HG02678 (cell line): ENCODE results near the gene HBM.
"Not testable (repeated sequence)": the region's sequence is repeated elsewhere in the genome, so short reads cannot be mapped to it uniquely, and the experiment has no call there.

Experiments used
- ATAC-seq: cut with Tn5 transposase; IDR thresholded peaks from one replicate; pipeline ENCODE4 v1.9.1; 2021; ENCODE audit warnings: mild to moderate bottlenecking, moderate library complexity; ENCODE audit not compliant: unreplicated experiment

HBM gene, protein sequence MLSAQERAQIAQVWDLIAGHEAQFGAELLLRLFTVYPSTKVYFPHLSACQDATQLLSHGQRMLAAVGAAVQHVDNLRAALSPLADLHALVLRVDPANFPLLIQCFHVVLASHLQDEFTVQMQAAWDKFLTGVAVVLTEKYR

DNA sequence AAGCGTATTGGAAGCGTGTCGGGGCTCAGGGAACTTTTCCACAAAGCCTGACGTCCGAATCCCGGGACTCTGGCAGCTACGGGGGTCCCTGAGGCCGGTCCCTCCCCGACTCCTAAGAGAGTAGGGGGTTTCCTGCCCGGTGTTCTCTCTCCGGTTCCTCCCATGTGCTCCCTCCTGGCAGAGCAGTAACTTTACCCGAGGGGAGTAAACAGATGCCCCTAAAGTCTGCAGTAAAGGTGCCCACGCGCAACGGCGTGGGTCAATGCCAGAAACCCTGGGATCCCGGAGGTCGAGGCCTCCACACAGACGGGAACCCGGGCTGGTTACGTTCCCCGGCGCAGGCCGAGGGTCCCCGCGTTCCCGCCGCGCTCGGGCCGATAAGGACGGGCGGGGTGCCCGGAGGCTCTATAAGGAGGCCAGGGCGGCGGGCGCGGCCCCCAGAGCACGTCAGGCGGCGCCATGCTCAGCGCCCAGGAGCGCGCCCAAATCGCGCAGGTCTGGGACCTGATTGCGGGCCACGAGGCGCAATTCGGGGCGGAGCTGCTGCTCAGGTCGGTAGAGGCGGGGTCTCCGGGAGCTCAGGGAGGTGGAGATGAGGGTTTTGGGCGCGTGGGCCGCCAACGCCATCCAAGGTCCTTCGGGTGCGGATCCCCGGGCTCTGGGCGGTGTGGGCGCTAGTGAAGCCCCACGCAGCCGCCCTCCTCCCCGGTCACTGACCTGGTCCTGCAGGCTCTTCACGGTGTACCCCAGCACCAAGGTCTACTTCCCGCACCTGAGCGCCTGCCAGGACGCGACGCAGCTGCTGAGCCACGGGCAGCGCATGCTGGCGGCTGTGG, at the start of gene HBM:
TSS of gene HBM (plus strand) at position 440 of the 836 bp plus-strand sequence. CDS start at position 460, 20 bp downstream.
- no peak for ATAC-seq

DNA sequence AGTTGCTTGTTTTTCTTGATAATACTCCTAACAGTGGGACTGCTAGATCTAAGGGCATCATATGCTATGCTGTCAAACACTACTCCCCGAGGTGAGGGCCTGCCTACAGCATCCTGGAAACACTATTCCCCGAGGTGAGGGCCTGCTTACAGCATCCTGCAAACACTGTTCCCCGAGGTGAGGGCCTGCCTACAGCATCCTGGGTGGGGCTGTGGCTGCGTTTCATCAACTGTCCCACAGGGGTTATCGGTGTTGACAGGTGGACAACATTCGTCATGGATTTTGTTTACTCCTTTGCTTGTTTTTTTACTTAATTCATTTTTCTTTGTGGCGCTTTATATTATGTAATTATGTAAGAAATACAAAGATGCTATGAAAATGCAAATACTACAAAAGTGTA, 49.8 kb upstream of the HBM start:
- no peak for ATAC-seq

DNA sequence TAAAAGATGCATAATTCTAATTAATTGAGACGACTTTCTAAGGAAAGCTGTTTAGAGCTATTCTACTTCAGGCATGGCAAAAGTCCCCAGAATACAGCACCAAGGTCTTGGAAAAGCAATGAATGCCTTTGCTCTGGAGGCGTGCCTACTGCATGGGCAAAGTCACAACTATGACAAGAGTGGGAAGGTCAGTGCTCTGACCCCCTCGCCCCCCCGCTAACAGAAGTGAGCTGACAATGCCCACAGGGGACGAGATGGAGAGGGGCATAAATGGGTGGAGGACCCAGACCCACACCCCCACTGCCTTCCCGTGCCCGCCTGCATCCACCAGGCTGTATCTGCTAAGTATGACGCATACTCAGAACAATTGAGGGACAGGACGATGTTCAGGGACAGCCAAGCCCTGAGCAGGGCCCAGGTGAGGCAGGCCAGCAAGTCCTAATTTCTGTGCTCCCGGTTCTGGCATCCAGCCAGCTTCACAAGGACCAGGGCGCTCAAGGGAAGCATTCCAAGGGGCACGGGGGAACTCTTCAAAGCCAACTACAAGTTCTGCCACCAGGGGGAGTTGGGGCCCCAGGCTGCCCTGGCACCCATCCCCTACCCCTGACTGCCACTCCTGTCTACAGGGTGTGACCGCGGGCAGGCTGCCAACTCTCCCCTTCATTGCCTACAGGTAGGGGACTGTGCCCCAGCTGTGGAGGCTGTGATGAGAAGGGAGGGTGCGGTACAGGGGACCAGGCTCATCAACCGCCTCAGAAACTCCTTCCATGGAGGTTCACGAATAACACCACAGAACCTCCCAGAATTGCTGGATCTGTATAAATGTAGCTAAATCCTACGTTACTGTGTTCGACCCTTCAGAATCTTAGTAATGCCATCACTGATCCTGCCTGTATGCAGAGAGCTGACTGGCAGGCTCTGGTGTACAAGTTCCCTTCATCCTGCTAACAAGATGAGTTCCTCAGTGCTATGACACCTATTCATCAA, 48.1 kb upstream of the HBM start:
- ATAC-seq = no peak

DNA sequence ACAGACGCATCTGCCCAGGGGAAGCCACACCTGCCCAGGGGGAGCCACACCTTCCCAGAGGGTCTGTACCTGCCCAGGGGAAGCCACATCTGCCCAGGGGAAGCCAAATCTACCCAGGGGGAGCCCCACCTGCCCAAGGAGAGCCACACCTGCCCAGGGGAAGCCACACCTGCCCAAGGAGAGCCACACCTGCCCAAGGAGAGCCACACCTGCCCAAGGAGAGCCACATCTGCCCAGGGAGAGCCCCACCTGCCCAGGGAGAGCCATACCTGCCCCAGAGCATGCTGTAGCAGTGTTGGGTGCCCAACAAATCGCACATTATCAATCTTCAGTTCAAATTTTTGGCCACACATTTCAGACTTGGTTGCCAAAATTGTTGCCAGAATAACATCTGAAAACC, 46.9 kb upstream of the HBM start:
- ATAC-seq = no peak

DNA sequence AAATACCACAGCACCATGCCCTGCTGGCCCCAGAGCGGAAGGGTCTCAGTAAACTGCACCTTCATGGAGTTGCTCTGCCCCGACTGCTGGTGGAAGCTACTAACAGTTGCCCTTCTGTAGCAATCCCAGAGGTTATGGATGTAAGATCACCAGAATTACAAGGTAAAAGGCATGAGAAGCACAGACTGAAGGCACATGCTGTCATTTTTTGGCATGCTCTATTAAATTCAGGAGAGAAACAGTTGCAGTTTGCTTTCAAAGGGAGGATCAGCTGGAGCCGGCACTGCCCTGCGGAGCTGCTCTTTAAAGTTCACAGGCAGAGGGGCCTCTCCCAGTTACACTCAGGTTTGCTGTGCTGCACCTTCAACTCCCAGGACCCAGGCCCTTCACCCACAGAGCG, 46.5 kb upstream of the HBM start:
- no peak for ATAC-seq

DNA sequence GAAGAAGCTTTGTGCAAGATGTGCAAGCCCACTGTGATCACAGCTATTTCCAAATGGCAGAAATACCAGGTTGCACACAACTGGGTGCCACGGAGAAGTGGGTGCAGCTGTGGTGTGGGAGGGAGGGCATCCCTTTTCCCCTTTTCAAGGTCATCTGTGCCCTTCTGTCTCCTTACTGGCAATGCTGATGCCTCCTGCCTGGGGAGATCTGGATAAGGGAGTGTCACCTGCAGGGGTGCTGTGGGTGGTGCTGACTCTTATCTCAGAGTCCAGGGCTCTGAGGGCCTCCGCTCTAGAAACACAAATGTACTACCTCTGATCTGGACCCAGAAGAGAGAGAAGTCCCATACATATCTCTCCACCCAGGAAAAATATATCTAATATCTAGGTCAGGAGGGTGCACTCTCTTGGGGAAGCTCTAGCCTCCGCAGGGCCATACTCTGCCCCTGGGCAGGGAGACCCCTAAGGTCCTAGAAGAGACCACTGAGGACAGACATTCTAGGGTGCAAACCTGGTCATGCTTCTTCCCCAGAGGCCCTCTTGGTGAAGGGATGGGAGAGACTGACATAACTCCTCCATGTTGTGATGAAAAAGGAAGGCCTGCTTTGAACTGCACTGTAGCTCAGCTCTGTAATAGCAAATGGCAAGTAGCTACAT, 45.8 kb upstream of the HBM start:
- no peak for ATAC-seq

DNA sequence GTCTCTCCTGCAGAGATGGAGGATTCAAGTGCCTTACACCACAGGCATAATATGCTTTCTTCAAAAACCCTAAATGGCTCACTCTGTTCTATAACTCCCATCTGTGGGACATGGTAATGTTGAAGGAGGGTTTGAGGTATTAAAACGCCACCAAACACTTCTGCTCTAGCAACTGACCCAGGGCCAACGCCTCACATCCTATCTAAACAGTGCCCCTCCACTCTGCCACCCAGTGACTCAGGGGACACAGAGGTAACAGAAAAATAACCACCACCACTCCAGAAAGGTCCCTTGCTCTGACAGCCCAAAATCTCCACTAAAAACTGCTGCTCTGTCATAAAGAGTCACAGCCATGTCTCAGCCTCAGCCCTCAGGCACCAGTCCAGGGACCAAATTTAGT, 45.0 kb upstream of the HBM start:
- no peak for ATAC-seq

DNA sequence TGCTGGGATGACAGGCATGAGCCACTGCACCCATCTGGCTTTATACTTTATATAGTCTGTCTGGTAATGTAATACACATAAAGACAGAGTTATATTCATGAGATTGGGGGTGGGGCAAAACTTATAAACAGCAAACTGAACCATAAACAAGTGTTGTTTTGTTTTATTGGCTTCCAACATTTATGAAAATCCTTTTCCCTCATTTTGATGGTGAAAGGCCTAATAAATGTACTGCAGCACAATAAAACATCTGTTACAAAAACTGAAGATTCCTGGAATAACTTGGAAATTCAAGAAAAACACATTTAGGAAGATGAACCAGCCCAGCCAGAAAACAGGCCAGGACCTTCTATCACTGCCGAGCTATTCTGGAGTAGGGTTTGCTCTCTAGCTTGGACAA, 43.4 kb upstream of the HBM start:
- ATAC-seq = no peak

DNA sequence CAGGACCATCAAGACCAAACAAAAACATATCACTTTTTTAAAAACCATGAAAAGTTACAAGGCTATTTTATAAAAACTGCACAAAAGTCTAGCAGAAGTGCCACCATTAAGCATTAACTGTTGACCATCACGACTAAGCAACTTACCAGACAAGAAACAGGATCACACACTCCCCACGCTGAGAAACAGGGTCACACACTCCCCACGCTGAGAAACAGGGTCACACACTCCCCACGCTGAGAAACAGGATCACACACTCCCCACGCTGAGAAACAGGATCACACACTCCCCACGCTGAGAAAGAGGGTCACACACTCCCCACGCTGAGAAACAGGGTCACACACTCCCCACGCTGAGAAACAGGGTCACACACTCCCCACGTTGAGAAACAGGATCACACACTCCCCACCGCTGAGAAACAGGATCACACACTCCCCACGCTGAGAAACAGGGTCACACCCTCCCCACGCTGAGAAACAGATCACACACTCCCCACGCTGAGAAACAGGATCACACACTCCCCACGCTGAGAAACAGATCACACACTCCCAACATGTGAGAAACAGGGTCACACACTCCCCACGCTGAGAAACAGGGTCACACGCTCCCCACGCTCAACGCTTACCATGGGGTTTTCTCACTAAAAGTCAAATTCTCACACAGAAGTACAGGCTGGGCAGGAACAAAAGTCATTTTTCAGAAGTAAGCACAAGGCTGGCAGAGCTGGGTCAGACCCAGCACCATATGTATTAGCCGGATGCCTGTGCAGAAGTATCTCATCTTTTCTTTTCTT, 42.0 kb upstream of the HBM start:
- not testable (repeated sequence) for ATAC-seq

DNA sequence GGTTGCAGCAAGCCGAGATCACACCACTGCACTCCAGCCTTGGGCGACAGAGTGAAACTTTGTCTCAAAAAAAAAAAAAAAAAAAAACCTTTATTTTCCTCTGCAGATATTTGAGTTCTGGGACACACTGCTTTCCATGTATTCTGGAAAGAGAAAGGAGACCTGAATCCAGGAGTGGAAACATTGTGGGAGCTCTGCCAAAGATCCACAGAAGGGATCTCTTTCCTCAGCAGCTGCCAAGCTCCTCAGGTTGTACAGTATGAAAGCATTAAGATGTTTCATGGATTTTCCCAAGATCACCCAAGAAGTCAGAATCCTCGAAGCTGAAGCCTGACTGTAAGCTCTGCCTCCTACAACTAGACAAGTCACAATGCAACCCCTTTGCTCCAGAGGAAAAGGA, 40.8 kb upstream of the HBM start:
- no peak for ATAC-seq

DNA sequence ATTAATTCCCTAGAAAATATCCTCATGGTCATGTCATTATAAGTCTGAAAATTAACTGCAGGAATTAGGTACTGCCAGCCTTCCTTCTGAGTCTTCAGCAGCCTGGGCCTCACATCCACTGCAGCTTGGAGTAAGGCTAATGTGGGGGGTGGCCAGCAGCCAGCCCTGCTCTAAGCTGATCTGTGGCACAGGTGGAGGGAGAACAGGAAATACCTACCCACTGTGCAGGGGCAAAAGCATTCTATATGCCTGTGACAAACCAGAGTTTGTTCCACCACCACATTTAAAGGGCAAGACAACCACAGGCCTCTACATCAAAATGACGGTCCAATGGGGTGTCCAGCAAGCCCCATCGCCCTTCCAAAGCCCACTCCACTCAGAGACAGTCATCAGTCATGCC, 36.7 kb upstream of the HBM start:
- no peak for ATAC-seq

DNA sequence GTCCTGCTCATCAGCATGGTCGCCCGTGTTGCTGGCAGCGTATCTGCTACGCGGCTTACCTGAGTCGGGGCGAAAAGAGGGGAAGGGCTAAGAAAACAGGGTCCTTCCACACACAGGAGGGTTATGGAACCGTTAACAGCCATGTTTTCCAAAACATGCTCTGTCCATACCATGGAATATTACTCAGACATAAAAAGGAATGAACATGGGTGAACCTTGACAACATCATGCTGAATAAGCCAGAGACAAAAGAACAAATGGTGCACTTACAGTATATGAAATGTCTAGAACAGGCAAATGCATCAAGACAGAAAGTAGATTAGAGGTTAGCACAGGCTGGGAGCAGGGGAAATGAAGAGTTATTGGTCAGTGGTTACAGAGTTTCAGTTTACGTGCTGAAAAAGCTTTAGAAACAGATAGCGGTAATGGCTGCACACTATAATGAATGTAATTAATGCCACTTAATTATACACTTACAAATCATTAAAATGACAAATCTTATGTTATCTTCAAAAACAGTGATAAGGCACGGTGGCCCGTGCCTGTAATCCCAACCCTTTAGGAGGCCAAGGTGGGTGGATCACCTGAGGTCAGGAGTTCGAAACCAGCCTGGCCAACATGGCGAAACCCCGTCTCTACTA, 35.1 kb upstream of the HBM start:
- ATAC-seq = no peak

DNA sequence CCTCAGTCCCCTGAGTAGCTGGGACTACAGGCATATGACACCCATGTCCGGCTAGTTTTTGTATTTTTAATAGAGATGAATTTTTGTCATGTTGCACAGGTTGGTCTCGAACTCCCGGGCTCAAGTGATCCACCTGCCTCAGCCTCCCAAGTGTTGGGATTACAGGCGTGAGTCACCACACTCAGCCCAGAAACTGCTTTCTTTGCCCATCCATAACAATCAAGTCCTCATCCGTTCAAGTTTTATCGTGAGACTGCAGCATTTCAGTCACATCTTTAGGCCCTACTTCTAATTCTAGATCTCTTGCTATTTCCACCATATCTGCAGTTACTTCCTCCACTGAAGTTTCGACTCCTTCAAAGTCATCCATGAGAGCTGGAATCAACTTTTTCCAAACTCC, 33.7 kb upstream of the HBM start:
- no peak for ATAC-seq

DNA sequence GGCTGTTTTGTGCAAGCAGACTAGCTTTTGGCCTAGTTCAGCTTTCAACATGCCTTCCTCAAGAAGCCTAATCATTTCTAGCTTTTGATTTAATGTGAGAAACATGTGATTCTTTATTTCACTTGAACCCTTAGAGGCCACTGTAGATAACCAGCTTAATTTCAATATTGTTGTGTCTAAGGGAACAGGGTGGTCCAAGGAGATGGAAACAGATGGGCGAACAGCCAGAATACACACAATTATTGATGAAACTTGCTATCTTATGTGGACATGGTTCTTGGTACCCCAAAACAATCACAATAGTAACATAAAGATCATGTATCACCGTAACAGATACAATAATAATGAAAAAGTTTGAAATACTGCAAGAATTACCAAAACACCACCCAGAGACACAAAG, 32.1 kb upstream of the HBM start:
- ATAC-seq = no peak

DNA sequence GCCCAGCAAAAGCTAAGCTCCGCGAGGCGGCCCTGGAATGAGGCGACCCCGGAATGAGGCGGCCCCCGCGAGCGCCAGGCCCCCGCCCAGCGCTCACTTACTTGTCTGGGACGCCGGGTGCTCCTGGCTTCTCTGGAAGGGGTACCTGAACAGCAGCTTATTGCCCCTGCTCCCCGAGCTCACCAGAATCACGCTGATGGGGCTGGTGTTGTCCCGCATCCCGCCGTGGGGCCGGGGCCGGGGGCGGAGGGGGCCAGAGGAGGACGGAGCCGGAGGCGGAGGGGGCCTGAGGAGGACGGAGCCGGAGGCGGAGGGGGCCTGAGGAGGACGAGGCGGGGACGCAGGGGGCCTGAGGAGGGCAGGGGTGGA, 27.7 kb upstream of the HBM start:
- ATAC-seq = no peak

DNA sequence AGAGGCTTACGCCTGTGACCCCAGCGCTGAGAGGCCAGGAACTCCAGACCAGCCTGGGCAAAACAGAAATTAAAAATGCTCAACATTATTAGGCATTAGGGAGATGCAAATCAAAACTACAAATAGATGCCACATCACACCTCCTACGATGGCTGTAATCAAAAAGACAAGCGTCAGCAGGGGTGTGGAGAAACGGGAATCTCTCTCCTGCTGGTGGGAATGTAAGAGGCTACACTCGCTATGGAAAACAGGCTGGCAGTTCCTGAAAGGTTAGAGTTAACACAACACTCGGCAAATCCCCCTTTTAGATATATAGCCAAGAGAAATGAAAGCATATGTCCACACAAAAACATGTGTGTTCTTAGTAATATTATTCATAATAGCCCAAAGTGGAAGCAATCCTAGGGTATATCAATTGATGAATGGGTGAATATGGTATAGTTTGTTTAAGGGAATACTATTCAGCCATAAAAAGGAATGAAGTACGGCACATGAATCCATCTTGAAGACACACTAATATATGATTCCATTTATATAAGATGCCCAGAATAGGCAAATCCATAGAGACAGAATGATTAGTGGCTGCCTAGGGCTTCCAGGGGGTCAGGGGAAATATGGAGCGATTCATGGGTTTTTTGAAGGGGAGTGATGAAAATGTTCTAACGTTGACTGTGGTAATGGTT, 25.5 kb upstream of the HBM start:
- no peak for ATAC-seq

DNA sequence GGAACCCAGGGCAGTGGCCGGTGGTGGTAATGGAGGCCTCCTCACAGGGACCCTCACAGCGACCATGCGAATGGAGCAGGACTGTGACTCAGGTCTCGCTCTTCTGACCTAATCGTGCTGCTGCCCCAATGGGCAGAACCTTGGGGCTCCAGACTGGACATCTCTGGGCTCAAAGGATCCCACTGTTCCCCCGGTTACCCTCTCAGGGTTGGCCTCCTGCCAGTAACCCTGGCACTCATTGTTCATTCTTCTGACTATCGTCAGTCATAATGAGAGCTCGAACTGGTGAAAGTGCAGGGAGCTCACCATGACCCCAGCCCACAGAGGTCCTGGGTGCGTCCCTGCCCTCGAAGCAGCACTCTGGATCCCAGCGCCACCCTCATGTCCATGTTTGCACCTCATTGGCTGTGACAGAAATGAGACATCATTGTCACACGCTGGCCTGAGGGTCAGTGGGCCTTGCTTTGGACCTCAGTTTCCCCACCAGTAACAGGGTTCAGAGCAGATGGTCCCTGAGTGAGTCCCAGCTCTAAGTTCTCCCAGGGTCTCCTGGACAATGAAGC, 23.3 kb upstream of the HBM start:
- no peak for ATAC-seq

DNA sequence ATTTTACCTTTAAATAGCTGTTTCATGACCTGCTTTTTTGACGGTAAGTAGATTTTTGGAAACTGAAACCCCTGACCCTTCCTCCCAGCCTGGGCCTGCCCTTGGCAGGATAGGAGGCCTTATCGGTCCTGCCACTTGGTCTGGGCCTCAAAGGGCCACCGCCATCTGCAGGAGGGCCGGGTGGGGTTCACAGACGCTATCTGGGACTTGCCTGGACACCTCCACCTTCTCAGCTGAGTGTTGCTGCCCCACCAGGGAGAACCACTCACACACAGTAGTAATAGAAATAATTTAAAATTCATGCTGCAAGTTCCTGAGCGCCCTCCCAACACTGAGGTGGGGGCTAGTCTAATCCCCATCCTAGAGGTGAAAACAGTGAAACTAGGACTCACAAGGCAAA, 22.7 kb upstream of the HBM start:
- no peak for ATAC-seq

DNA sequence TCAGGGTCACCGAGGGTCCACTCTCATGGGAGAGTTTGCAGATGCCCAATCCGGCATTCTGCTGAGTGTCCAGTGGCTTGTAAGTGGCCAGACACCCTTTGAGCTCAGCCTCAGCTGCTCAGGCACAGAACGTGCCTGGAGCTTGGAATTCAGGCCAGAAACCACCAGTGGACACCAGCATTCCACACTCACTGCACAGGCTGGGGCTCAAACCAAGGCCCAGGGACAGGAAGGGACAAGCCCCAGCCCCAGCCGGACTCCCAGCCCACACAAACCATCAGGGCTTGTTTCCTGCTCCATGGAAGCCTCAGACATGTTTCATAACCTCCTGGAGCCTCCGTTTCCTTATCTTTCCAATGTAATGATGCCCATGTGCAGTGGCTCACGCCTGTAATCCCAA, 22.3 kb upstream of the HBM start:
- ATAC-seq = no peak
